ENCODE data around the gene FIG4.

GRCh38 chr6:109706513-109706912 is 15.4 kb downstream of the FIG4 start:
- TF ChIP-seq CTCF (IDR thresholded peaks at IDR 0.05 in 2 of 3, conservative IDR thresholded peaks at IDR 0.05 in 1 of 3; ENCODE audit: borderline replicate concordance in 1 of 3, insufficient read depth in 1 of 3, low read depth in 2 of 3, low read length in 2 of 3) (no peak), POLR2AphosphoS5 (IDR thresholded peaks at IDR 0.05; ENCODE audit: low read depth, low read length) (no peak), ZNF274 (IDR thresholded peaks at IDR 0.05; ENCODE audit: low read depth, low read length) (no peak), ELF1 (IDR thresholded peaks at IDR 0.05; ENCODE audit: borderline replicate concordance, low read depth) (no peak), POLR2A (IDR thresholded peaks at IDR 0.05; ENCODE audit: borderline replicate concordance, extremely low read depth, insufficient read depth, insufficient read length) (no peak), SP1 (IDR thresholded peaks at IDR 0.05; ENCODE audit: low read depth) (no peak), YY1 (IDR thresholded peaks at IDR 0.05; ENCODE audit: extremely low read depth, insufficient replicate concordance, low read depth, low read length) (no peak)

Measured in HCT116 (cell line).